Transverse colon (tissue), 4 donors: ENCODE results near the gene FAM83D.

Source experiments
- EP300 ChIP-seq: sonication (generic); formaldehyde crosslinking; IDR thresholded peaks from one replicate; pipeline ENCODE4 v1.6.1; 2017; ENCODE audit warnings: antibody characterized with exemption, low read depth
- POLR2A ChIP-seq: fragments of 450-650 bp; IDR thresholded peaks from one replicate; pipeline ENCODE4 v1.6.1; 2016; ENCODE audit warnings: antibody characterized with exemption, mild to moderate bottlenecking, moderate library complexity
- POLR2AphosphoS5 ChIP-seq, 3 donors: sonication (generic); formaldehyde crosslinking; IDR thresholded peaks; one replicate each; pipeline ENCODE4 v1.6.1; 2016; ENCODE audit warnings: antibody characterized with exemption in 3 of 3
- TF ChIP-seq, protein P1 (sequence below), 5 experiments: fragments of 200-600 bp in 3 of 5; fragments of 450-650 bp in 2 of 5; sonication (generic) in 3 of 5; IDR thresholded peaks; 1 replicate in 2 of 5; 2 replicates in 3 of 5; pipeline ENCODE4 v1.5.1; 2016 to 2017; ENCODE audit warnings: antibody characterized with exemption in 5 of 5, inconsistent platforms in 3 of 5, mild to moderate bottlenecking in 2 of 5, moderate library complexity in 1 of 5

DNA sequence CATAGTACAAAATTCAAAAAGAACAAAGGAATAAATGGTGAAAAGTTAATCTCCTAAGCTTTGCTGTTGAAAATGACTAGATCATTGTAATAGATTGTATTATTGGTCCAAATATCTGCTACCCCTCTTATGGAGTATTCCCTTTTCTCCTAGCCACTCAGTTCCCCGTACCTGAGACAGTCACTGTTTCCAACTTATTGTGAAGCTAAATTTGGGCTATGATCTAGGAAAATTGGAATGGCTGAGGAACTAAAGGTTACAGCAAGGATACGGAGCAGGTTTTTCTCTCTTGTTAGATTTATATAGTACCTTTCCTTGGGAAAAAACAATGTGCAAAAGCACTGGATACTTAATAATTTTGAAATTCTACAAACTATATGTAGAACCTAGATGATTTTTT lies 53.2 kb downstream of the FAM83D start:
- TF ChIP-seq, protein P1, sequence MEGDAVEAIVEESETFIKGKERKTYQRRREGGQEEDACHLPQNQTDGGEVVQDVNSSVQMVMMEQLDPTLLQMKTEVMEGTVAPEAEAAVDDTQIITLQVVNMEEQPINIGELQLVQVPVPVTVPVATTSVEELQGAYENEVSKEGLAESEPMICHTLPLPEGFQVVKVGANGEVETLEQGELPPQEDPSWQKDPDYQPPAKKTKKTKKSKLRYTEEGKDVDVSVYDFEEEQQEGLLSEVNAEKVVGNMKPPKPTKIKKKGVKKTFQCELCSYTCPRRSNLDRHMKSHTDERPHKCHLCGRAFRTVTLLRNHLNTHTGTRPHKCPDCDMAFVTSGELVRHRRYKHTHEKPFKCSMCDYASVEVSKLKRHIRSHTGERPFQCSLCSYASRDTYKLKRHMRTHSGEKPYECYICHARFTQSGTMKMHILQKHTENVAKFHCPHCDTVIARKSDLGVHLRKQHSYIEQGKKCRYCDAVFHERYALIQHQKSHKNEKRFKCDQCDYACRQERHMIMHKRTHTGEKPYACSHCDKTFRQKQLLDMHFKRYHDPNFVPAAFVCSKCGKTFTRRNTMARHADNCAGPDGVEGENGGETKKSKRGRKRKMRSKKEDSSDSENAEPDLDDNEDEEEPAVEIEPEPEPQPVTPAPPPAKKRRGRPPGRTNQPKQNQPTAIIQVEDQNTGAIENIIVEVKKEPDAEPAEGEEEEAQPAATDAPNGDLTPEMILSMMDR (IDR thresholded peaks at IDR 0.05), result no peak
- TF ChIP-seq POLR2AphosphoS5 (IDR thresholded peaks at IDR 0.05) (no peak), POLR2A (no peak), EP300 (no peak)
